IMR-90 (cell line): ENCODE results near the gene TAF1.

Source experiments
- BHLHE40 ChIP-seq: fragments of 150-350 bp; IDR thresholded peaks from 2 replicates; pipeline ENCODE4 v1.6.1; 2016; ENCODE audit warnings: mild to moderate bottlenecking, low read depth, low read length
- CTCF ChIP-seq: conservative IDR thresholded peaks from 2 replicates; pipeline ENCODE4 v1.5.1; 2012; ENCODE audit warnings: mild to moderate bottlenecking, low read depth, low read length, improper control_type of control experiment
- FOS ChIP-seq: fragments of 150-350 bp; IDR thresholded peaks from 2 replicates; pipeline ENCODE4 v1.6.1; 2016; ENCODE audit warnings: low read depth, low read length
- MAZ ChIP-seq: IDR thresholded peaks from 2 replicates; pipeline ENCODE4 v1.6.1; 2012; ENCODE audit warnings: low read depth, mild to moderate bottlenecking, low read length, improper control_type of control experiment, moderate library complexity, borderline replicate concordance
- POLR2A ChIP-seq: IDR thresholded peaks from 2 replicates; pipeline ENCODE4 v1.6.1; 2012; ENCODE audit warnings: mild to moderate bottlenecking, low read depth, low read length

GRCh38 chrX:71366674-71367256 lies 608 bp downstream of the TAF1 start:
- TF ChIP-seq POLR2A (peak; percentile 3), CTCF (no peak), MAZ (no peak), FOS (no peak), BHLHE40 (no peak)
